MM.1S (cell line): ENCODE data around the gene RAPGEFL1.

ENCODE experiments used
- CTCF ChIP-seq: fragments of 300-600 bp; sonication (generic); IDR thresholded peaks from 2 replicates; pipeline ENCODE4 v1.5.1; 2016; ENCODE audit warnings: antibody characterized with exemption, low read length, mixed read lengths
- EZH2 ChIP-seq: fragments of 300-600 bp; sonication (generic); optimal IDR thresholded peaks from 2 replicates; pipeline ENCODE3; 2017; ENCODE audit warnings: low read depth, mild to moderate bottlenecking, antibody characterized with exemption, low read length, mixed read lengths
- EZH2phosphoT487 ChIP-seq: fragments of 300-600 bp; sonication (generic); IDR thresholded peaks from 2 replicates; pipeline ENCODE4 v1.6.1; 2018; ENCODE audit warnings: antibody characterized with exemption, low read length

- no peak for TF ChIP-seq CTCF
- TF ChIP-seq EZH2 = no peak
- no peak for TF ChIP-seq EZH2phosphoT487
These were observed 15.7 kb downstream of the RAPGEFL1 start for GRCh38 chr17:40192961-40193360.
